PC-3 (cell line): ENCODE data around the gene TACC2. TPM values are rescaled to one million over a fixed set of nuclear protein-coding genes. Genes with fewer than 3 reads are reported as not detected.

Experiments
- ATAC-seq: fragments of 200-7000 bp; cut with Tn5 transposase; 2 replicates; pipeline ENCODE4 v1.9.1; 2020; ENCODE audit warnings: mild to moderate bottlenecking, moderate library complexity
- BruUV-seq: library from RNA; stranded (reverse); fragments of 400-500 nt; replicated peaks from 2 replicates; lab custom pipeline; 2021; lab: Mats Ljungman, UMichigan
- CTCF ChIA-PET: fragments of 300-600 bp; sonication (Branson Sonifier 250); formaldehyde crosslinking; loops from one replicate; lab custom pipeline; 2022; ENCODE audit warnings: antibody characterized with exemption; lab: Charles Lee
- POLR2A ChIA-PET: fragments of 300-600 bp; sonication (Branson Sonifier 250); formaldehyde crosslinking; loops from one replicate; lab custom pipeline; 2022; ENCODE audit warnings: antibody characterized with exemption; ENCODE audit not compliant: unreplicated experiment; lab: Charles Lee
- DNase-seq: peaks from one replicate; pipeline ENCODE4 v3.0.0-alpha.2; 2015
- H2AFZ ChIP-seq: fragments of 300-600 bp; sonication (generic); 2 replicates; pipeline ENCODE4 v1.6.0; 2016; ENCODE audit warnings: antibody characterized with exemption, low read length
- H3F3A ChIP-seq: fragments of 300-600 bp; sonication (generic); one replicate; pipeline ENCODE4 v1.6.0; 2017; ENCODE audit warnings: antibody characterized with exemption, low read length, control low read depth, mild to moderate bottlenecking; ENCODE audit not compliant: unreplicated experiment
- H3K27ac ChIP-seq: fragments of 300-600 bp; sonication (generic); 2 replicates; pipeline ENCODE4 v1.5.1; 2016; ENCODE audit warnings: mild to moderate bottlenecking, low read length
- H3K27me3 ChIP-seq: fragments of 300-600 bp; sonication (generic); 2 replicates; pipeline ENCODE4 v1.6.1; 2016; ENCODE audit warnings: low read length, mixed read lengths
- H3K36me3 ChIP-seq: fragments of 300-600 bp; sonication (generic); 2 replicates; pipeline ENCODE4 v1.6.1; 2016; ENCODE audit warnings: low read depth, mixed run types, low read length, mixed read lengths
- H3K4me1 ChIP-seq: fragments of 300-600 bp; sonication (generic); 2 replicates; pipeline ENCODE4 v1.5.1; 2016; ENCODE audit warnings: low read length; ENCODE audit not compliant: insufficient read depth
- H3K4me2 ChIP-seq: fragments of 300-600 bp; sonication (generic); 2 replicates; pipeline ENCODE4 v1.6.0; 2016; ENCODE audit warnings: low read length
- H3K4me3 ChIP-seq: fragments of 300-600 bp; sonication (generic); 2 replicates; pipeline ENCODE4 v1.5.1; 2016; ENCODE audit warnings: mild to moderate bottlenecking, low read length, mixed read lengths
- H3K79me2 ChIP-seq: fragments of 300-600 bp; sonication (generic); 2 replicates; pipeline ENCODE4 v1.6.1; 2017; ENCODE audit warnings: low read length, mixed read lengths
- H3K9ac ChIP-seq: fragments of 300-600 bp; sonication (generic); 2 replicates; pipeline ENCODE4 v1.6.0; 2016; ENCODE audit warnings: mild to moderate bottlenecking, low read length
- H3K9me2 ChIP-seq: fragments of 300-600 bp; sonication (generic); replicated peaks from 2 replicates; pipeline ENCODE4 v1.6.1; 2016; ENCODE audit warnings: mixed run types, low read length, mixed read lengths
- H3K9me3 ChIP-seq: fragments of 300-600 bp; sonication (generic); 2 replicates; pipeline ENCODE4 v1.6.1; 2016; ENCODE audit warnings: low read length, mixed read lengths
- H4K20me1 ChIP-seq: fragments of 300-600 bp; sonication (generic); 2 replicates; pipeline ENCODE4 v1.6.1; 2016; ENCODE audit warnings: low read length, mixed read lengths
- CTCF ChIP-seq: fragments of 300-600 bp; sonication (generic); conservative IDR thresholded peaks from 2 replicates; pipeline ENCODE4 v1.5.1; 2017; ENCODE audit warnings: antibody characterized with exemption, low read depth, mild to moderate bottlenecking, low read length
- EZH2 ChIP-seq: fragments of 300-600 bp; sonication (generic); IDR thresholded peaks from one replicate; pipeline ENCODE4 v1.6.1; 2017; ENCODE audit warnings: antibody characterized with exemption, mild to moderate bottlenecking, low read length; ENCODE audit not compliant: unreplicated experiment
- EZH2phosphoT487 ChIP-seq: fragments of 300-600 bp; sonication (generic); IDR thresholded peaks from 2 replicates; pipeline ENCODE4 v1.6.1; 2018; ENCODE audit warnings: mild to moderate bottlenecking, antibody characterized with exemption, low read length, borderline replicate concordance
- intact Hi-C: fragments of 100-400 bp; cut with micrococcal nuclease; formaldehyde crosslinking; loops from 2 replicates; pipeline ENCODE4 v1.9.0; 2023
- total RNA-seq: library from RNA; depleted of rRNA; stranded (reverse); fragments of >200 nt; gene quantifications from 2 replicates; pipeline ENCODE4 v1.2.3, GENCODE V29; 2014

Gene TACC2
- total RNA-seq, 1 experiment from 2014 or later = 31.7 TPM

- H3K36me3 ChIP-seq = peaks cover 8% of the 10 kb centered on the region
- H3K9me3 ChIP-seq = no peaks in the 10 kb centered on the region
- no peaks in the 10 kb centered on the region for H3F3A ChIP-seq
- POLR2A ChIA-PET = no interaction called here
- no peaks in the 10 kb centered on the region for H3K27me3 ChIP-seq
- no peaks in the 10 kb centered on the region for H4K20me1 ChIP-seq
- ATAC-seq (no peak), DNase-seq (no peak)
- H3K4me2 ChIP-seq = no peak overlapping the region
- intact Hi-C loops = loop anchor here (5.0 kb wide), 1 partner anchor 97 kb away; no protein-coding TSS in a partner anchor
- H3K27ac ChIP-seq = no peak overlapping the region
- no TSS peak for BruUV-seq
- no peak overlapping the region for H3K9ac ChIP-seq
- H3K9me2 ChIP-seq = no peaks in the 10 kb centered on the region
- no peak overlapping the region for H2AFZ ChIP-seq
- H3K79me2 ChIP-seq = no peaks in the 10 kb centered on the region
- H3K4me3 ChIP-seq = no peak overlapping the region
- H3K4me1 ChIP-seq = peaks cover 19% of the 10 kb centered on the region
- CTCF ChIA-PET = no interaction called here
- no peak for TF ChIP-seq EZH2phosphoT487
- TF ChIP-seq CTCF = no peak
- no peak for TF ChIP-seq EZH2
Measured at GRCh38 chr10:122239578-122240257, 250.8 kb downstream of the TACC2 start.

GRCh38 chr10:122240401-122240800, 251.4 kb downstream of the TACC2 start:
- Histone ChIP-seq H3F3A (no peaks in the 10 kb centered on the region), H3K79me2 (no peaks in the 10 kb centered on the region), H3K9me3 (no peaks in the 10 kb centered on the region), H3K4me2 (no peak overlapping the region), H3K9ac (no peak overlapping the region), H3K27ac (no peak overlapping the region), H3K36me3 (peaks cover 8% of the 10 kb centered on the region), H2AFZ (no peak overlapping the region), H3K27me3 (no peaks in the 10 kb centered on the region), H3K9me2 (no peaks in the 10 kb centered on the region), H4K20me1 (no peaks in the 10 kb centered on the region), H3K4me3 (no peak overlapping the region), H3K4me1 (peaks cover 19% of the 10 kb centered on the region)
- ChIA-PET CTCF (no interaction called here), POLR2A (no interaction called here)
- no peak for DNase-seq
- TF ChIP-seq EZH2phosphoT487 (no peak), EZH2 (no peak), CTCF (no peak)
- no peak for ATAC-seq
- intact Hi-C loops = no loop called here
- BruUV-seq = no TSS peak

DNA sequence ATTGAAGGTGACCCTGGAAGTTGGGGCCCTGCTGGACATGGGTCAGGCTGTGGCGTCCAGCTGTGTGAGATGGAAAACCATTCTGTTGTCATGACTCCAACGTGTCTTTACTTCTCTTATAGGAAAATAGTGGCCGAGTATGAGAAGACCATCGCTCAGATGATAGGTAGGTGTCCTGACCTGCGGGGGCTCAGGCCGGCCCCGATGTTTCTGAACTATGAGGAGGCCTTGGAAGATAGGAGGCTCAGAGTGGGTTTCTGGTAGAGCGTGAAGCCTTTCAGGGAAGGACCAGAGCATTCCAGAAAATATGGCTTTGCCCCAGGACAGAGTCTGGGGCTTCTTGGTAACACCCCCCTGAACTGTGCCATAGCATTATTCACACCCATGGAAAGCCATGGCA, 252.9 kb downstream of the TACC2 start:
- H3K9me3 ChIP-seq = no peaks in the 10 kb centered on the region
- no peak overlapping the region for H3K27ac ChIP-seq
- intact Hi-C loops = no loop called here
- H3K4me1 ChIP-seq = peaks cover 11% of the 10 kb centered on the region
- DNase-seq (no peak), ATAC-seq (no peak)
- peaks cover 8% of the 10 kb centered on the region for H3K36me3 ChIP-seq
- no peak overlapping the region for H2AFZ ChIP-seq
- H3K4me2 ChIP-seq = no peak overlapping the region
- ChIA-PET CTCF (no interaction called here), POLR2A (no interaction called here)
- H3F3A ChIP-seq = no peaks in the 10 kb centered on the region
- H3K4me3 ChIP-seq = no peak overlapping the region
- no TSS peak for BruUV-seq
- no peaks in the 10 kb centered on the region for H4K20me1 ChIP-seq
- no peak overlapping the region for H3K9ac ChIP-seq
- no peaks in the 10 kb centered on the region for H3K9me2 ChIP-seq
- H3K79me2 ChIP-seq = no peaks in the 10 kb centered on the region
- no peaks in the 10 kb centered on the region for H3K27me3 ChIP-seq
- TF ChIP-seq EZH2phosphoT487 = no peak
- no peak for TF ChIP-seq EZH2
- TF ChIP-seq CTCF = no peak
